IPS-20b (cell line): Measurements from ENCODE around the gene GPR87.

Experiments used
- H3K27ac ChIP-seq: one replicate; pipeline ENCODE4 v1.5.1; 2013; ENCODE audit warnings: low read length
- H3K27me3 ChIP-seq: 2 replicates; pipeline ENCODE4 v1.6.1; 2013; ENCODE audit warnings: mild to moderate bottlenecking, low read length, inconsistent platforms; ENCODE audit not compliant: insufficient read depth
- H3K36me3 ChIP-seq: 2 replicates; pipeline ENCODE4 v1.6.1; 2013; ENCODE audit warnings: low read depth, mild to moderate bottlenecking, inconsistent platforms, low read length, moderate library complexity; ENCODE audit not compliant: insufficient read depth
- H3K4me1 ChIP-seq: 2 replicates; pipeline ENCODE4 v1.6.1; 2013; ENCODE audit warnings: mild to moderate bottlenecking, control low read depth, inconsistent platforms, low read length, moderate library complexity; ENCODE audit not compliant: insufficient read depth
- H3K4me3 ChIP-seq: 2 replicates; pipeline ENCODE4 v1.5.1; 2013; ENCODE audit warnings: mild to moderate bottlenecking, low read length, inconsistent platforms
- H3K9ac ChIP-seq: 2 replicates; pipeline ENCODE4 v1.6.1; 2013; ENCODE audit warnings: low read depth, mild to moderate bottlenecking, inconsistent platforms, low read length, moderate library complexity
- H3K9me3 ChIP-seq: 2 replicates; pipeline ENCODE4 v1.6.1; 2013; ENCODE audit warnings: mild to moderate bottlenecking, low read depth, low read length, inconsistent platforms; ENCODE audit not compliant: insufficient read depth

Gene GPR87

DNA sequence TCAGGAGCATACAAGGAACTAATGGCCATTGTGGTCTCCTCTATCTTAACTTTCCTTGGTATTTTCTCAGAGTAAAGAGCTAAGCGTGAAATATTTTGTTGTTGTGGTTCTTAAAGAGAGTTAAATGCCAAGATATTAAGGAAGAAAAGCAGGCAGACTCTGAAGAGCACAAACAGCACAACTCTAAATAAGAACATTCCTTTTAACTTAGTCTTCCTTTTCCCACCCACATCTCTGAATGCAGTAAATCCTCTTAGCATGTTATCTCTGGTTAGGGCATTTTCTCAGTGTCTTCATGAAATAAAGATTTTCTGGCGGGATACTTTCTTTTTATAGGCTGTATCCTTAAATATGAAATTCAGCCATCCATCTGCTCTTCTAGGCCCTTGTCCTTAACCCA, 1.5 kb downstream of the GPR87 start:
- H3K36me3 ChIP-seq = no peaks in the 10 kb centered on the region
- no peaks in the 10 kb centered on the region for H3K27me3 ChIP-seq
- H3K4me3 ChIP-seq = no peak overlapping the region
- H3K9ac ChIP-seq = no peak overlapping the region
- H3K9me3 ChIP-seq = no peaks in the 10 kb centered on the region
- no peak overlapping the region for H3K27ac ChIP-seq
- peaks cover 30% of the 10 kb centered on the region for H3K4me1 ChIP-seq

DNA sequence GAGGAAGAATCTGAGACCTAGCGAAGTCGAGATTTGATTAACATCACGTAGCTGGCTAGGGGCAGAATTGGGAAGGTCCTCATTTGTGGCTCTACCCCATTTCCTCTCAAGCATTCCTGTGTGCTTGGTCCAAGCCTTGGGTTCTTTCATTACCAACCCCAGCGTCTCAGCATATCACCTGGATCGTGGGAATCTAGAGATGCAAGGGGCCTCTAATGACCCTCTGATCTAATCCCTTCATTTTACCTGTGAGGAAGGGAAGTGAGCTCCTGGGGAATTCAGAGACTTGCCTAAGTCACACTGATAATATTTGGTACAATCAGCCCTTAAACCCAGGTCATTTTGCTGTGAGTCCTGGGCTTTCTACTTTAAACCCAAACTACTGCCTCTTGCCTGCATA, 2.0 kb downstream of the GPR87 start:
- Histone ChIP-seq H3K27ac (no peak overlapping the region), H3K4me3 (no peak overlapping the region), H3K36me3 (no peaks in the 10 kb centered on the region), H3K9me3 (no peaks in the 10 kb centered on the region), H3K9ac (no peak overlapping the region), H3K27me3 (no peaks in the 10 kb centered on the region), H3K4me1 (peaks cover 30% of the 10 kb centered on the region)

DNA sequence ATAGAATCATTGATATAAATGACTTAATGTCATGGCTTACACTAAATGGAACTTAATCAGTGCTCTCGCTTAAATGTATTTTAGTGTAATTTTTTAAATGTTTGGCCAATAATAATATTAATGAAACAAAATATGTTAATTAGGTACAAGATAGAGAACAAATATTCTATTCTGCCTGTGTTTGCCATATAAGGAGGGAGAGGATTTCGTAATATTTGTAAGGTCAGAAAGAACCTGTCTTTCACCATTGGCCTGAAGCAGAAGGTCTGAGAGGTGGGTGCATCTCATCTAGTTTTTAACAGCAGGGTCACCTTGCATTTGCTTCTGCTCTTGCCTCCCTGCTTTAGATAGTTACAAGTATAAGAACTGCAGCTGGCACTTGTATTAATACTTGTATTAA, 2.5 kb downstream of the GPR87 start:
- Histone ChIP-seq H3K27ac (no peak overlapping the region), H3K27me3 (no peaks in the 10 kb centered on the region), H3K9me3 (no peaks in the 10 kb centered on the region), H3K36me3 (no peaks in the 10 kb centered on the region), H3K4me3 (no peak overlapping the region), H3K9ac (no peak overlapping the region), H3K4me1 (peaks cover 30% of the 10 kb centered on the region)

DNA sequence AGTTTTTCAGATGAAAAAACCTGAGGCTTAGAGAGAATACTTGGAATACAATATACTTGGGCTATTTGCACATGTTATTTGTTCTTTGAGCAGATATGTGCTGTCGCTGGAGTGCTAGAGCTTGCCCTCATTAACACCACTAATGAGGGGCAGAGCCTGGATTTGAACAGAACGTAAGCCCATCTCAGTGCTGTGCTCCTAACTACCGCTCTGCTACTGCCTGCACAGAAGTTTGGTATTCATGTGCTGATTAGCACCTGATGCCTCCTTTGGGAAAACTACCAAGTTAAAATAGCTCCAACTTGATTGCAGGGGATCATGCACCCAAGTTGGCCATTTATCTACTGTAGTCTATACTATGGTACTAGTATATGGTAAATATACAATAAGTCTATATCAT, 3.6 kb downstream of the GPR87 start:
- peaks cover 22% of the 10 kb centered on the region for H3K4me1 ChIP-seq
- no peak overlapping the region for H3K4me3 ChIP-seq
- H3K27ac ChIP-seq = no peak overlapping the region
- H3K9me3 ChIP-seq = no peaks in the 10 kb centered on the region
- H3K36me3 ChIP-seq = no peaks in the 10 kb centered on the region
- H3K9ac ChIP-seq = no peak overlapping the region
- no peaks in the 10 kb centered on the region for H3K27me3 ChIP-seq

DNA sequence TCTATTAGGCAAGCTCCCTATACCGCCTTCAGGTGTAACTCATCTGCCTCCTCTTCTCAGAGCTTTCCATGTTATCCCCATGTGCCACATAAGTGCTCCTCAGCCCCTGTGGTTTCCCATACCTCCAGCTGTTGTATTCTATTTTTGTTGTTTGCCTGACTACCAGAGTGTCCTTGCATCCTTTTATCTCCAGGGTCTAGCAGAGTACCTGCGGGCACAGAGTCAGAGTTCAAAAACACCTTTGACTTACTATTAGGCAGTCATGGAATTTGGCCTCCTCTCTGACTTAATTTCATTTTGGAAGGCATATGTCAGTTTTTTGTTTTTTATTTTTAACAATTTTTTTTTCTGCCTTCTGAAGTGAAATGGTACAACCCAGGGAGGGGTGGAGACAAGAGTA, 7.1 kb downstream of the GPR87 start:
- Histone ChIP-seq H3K4me1 (peaks cover 42% of the 10 kb centered on the region), H3K9me3 (no peaks in the 10 kb centered on the region), H3K36me3 (no peaks in the 10 kb centered on the region), H3K27ac (no peak overlapping the region), H3K27me3 (no peaks in the 10 kb centered on the region), H3K9ac (no peak overlapping the region), H3K4me3 (no peak overlapping the region)

DNA sequence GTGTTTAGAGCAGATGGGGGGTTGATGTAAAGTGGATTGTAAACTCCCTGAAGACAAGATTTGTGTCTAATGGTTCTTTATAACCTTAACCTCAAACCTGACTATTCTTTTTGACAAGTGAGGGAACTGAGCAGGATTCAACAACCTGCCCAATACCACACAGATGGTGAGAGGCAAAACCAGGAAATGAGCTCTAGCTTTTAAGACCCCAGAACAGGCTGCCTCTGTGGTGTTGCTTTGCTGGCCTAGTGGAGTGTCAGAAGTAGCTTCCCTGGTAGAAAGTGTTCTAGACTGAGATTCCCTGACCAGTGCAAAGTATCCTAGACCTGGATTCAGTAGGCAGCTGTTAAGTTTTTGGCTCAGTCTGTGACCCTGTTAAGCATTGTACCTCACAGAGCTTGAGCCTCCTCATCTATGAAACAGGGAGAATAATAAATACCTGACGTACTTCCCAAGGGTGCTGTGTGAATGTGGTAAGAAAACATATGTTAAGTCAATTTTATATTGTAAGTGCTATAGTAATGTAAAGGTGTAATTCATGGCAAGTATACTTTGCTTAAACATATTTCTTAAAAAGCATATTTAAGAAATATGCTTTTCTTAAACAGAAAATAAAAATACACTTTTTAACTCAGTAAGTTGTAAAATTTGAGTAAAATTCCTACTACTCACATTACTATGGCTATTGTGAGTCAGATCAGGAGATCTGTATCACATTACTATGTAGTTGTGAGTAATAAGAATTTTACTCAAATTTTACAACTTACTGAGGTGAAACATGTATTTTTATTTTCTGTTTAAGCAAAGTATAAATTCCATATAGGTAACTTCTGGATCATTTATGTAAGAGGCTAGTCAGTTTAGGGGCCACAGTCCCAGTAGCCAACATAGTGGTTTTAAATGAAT, 8.8 kb downstream of the GPR87 start:
- Histone ChIP-seq H3K9ac (peak overlapping the region; percentile 10; the same call in 1 of the 2 replicates), H3K4me1 (peaks cover 37% of the 10 kb centered on the region), H3K9me3 (no peaks in the 10 kb centered on the region), H3K27me3 (no peaks in the 10 kb centered on the region), H3K36me3 (no peaks in the 10 kb centered on the region), H3K27ac (no peak overlapping the region), H3K4me3 (no peak overlapping the region)

DNA sequence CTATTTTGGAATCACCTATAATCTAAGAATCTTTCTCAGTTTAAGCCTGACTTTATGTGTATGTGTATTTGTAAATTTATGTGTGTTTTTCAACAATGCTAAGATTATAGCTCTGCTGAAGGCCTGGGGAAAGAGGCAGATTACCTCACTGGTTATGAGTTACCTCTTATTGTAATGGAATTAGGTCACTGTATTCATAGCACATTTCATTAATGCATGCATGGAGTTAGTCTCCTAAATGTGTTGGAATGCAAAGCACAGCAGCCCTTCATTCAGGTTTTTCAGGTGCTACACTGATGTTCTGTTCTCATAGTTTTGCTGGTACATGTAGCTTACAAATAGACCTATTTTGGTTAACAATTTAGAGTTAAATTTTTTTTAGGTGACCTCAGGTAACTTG, 9.5 kb downstream of the GPR87 start:
- Histone ChIP-seq H3K27me3 (no peaks in the 10 kb centered on the region), H3K9ac (peak overlapping the region; percentile 10; the same call in 1 of the 2 replicates), H3K4me3 (no peak overlapping the region), H3K9me3 (no peaks in the 10 kb centered on the region), H3K36me3 (no peaks in the 10 kb centered on the region), H3K27ac (no peak overlapping the region), H3K4me1 (peaks cover 34% of the 10 kb centered on the region)

DNA sequence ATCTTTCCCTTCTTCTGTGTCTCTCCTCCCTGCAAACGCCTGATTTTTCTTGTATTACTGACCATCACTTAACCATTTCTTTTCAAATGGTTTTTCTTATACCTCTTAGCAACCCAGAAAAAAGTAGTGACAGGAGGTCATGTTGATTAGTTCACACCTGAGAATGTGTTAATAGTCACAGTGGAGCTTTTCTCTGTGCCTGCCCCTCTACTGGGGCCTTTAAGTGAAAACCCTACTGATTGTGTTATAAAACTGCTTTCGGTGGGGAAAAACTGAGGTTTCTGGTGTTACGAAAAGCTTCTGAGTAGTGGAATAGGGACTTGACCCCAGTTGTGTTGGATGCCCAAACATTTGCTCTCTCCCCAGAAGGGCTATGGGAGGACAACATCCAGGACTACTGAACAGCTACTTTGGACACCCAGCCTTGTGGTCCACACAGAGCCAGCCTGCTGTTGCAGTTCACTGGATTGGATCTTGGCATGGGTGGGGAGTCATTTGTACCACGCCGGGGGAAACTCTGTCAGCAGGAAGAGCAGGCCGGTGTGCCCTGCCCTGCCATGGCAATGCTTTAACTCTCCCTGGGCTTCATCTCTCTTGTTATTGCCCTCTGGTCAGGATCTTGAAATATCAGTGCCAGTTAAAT, 10.3 kb downstream of the GPR87 start:
- no peaks in the 10 kb centered on the region for H3K9me3 ChIP-seq
- H3K9ac ChIP-seq = no peak overlapping the region
- no peak overlapping the region for H3K27ac ChIP-seq
- H3K4me1 ChIP-seq = peaks cover 34% of the 10 kb centered on the region
- H3K27me3 ChIP-seq = no peaks in the 10 kb centered on the region
- no peak overlapping the region for H3K4me3 ChIP-seq
- H3K36me3 ChIP-seq = no peaks in the 10 kb centered on the region

DNA sequence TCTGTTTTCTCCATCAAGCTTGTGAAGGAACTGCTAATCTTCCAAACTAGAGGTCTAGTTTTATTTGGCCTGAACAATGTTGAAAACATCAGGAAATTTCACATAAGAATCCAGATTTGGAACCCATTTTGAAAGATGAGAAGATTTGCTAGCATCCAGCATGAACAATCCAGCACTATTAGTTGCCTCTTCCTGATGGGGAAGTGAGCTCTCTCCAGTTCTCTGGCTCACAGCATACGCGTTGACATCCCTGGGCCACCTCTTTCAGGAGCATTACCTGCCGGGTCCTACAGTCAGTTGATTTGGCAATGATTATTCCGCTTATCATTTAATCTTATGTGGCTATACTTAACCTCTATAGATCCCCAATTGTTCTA, 10.9 kb downstream of the GPR87 start:
- Histone ChIP-seq H3K4me1 (peaks cover 34% of the 10 kb centered on the region), H3K9me3 (no peaks in the 10 kb centered on the region), H3K27ac (no peak overlapping the region), H3K27me3 (no peaks in the 10 kb centered on the region), H3K9ac (no peak overlapping the region), H3K4me3 (no peak overlapping the region), H3K36me3 (no peaks in the 10 kb centered on the region)

DNA sequence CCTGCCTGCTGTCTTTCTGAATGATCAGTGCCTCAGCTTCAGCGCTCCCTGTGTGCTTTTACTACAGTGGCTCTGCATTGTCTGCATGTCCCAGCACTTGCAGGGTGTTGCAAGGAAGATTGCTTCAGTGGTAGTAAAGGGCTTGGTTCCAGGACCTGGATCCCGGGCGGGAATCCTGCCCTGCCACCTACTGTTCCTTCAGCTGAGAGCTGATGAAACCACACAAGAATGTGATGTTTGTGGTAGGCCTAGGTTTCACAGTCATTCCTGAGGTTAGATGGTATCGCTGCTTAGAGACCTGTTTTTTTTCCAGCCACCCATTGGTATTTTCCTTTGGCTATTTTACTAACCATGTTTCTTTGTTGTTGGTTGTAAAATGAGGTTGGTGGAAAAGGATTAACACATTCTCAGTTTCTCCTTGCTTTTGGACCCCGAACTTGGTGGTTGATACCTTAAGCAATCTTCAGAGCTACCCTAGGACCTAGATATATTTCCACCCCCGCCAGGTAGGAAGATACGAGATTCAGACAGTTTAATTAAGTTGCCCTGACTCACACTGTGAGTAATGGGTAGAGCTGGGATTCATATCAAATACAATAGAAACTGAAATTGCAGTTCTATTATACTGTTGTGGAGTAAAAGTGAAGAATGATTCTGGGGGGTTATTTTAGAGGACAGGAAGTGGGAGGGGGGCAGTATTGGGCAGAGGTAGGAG, 11.4 kb downstream of the GPR87 start:
- H3K4me1 ChIP-seq = peaks cover 34% of the 10 kb centered on the region
- no peak overlapping the region for H3K27ac ChIP-seq
- 0 out of 2 replicates have a peak overlapping the region, but pooled peaks have one; percentile 16 for H3K4me3 ChIP-seq
- no peaks in the 10 kb centered on the region for H3K36me3 ChIP-seq
- peak overlapping the region; percentile 42; the same call in 1 of the 2 replicates for H3K9ac ChIP-seq
- H3K9me3 ChIP-seq = no peaks in the 10 kb centered on the region
- no peaks in the 10 kb centered on the region for H3K27me3 ChIP-seq

DNA sequence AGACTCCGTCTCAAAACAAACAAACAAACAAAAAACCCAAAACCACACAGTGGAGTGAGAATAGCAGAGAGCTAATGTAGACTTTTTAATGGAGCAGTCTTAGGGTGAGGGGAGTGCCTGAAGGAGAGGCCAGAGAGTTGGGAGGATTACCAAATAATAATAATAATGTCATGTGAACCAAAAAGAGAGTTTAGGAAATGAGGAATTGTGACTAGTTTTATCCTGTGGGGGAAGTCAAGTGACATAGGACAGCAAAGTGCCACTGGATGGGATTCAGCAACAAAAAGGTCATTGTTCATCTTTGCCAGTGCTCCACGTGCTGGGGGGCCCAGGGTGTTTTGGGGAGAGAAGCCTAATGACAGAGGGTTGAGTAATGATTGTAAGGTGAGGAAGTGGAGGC, 12.9 kb downstream of the GPR87 start:
- no peak overlapping the region for H3K27ac ChIP-seq
- H3K36me3 ChIP-seq = no peaks in the 10 kb centered on the region
- H3K4me1 ChIP-seq = peaks cover 34% of the 10 kb centered on the region
- no peak overlapping the region for H3K9ac ChIP-seq
- no peaks in the 10 kb centered on the region for H3K27me3 ChIP-seq
- no peaks in the 10 kb centered on the region for H3K9me3 ChIP-seq
- no peak overlapping the region for H3K4me3 ChIP-seq
